Measurements from ENCODE around the gene NPAS3.

Gene NPAS3

GRCh38 chr14:33602396-33602795 lies 663.7 kb downstream of the NPAS3 start:
- DNase-seq: no peak

- no peak for DNase-seq
These were observed 667.9 kb downstream of the NPAS3 start for GRCh38 chr14:33606591-33606990.

- DNase-seq: no peak
These were observed 670.9 kb downstream of the NPAS3 start for GRCh38 chr14:33609582-33609981.

- DNase-seq: no peak
These were observed 671.4 kb downstream of the NPAS3 start for GRCh38 chr14:33610121-33610520.

GRCh38 chr14:33611405-33612196 lies 672.9 kb downstream of the NPAS3 start:
- DNase-seq: no peak

GRCh38 chr14:33612197-33612505 lies 673.5 kb downstream of the NPAS3 start:
- DNase-seq: no peak

GRCh38 chr14:33617154-33617553 lies 678.5 kb downstream of the NPAS3 start:
- DNase-seq: no peak

GRCh38 chr14:33618361-33619105 lies 679.9 kb downstream of the NPAS3 start:
- no peak for DNase-seq

- DNase-seq: no peak
These were observed 683.8 kb downstream of the NPAS3 start for GRCh38 chr14:33622496-33622895.

- no peak for DNase-seq
These were observed 691.1 kb downstream of the NPAS3 start for GRCh38 chr14:33629792-33630191.

GRCh38 chr14:33631021-33631420 lies 692.3 kb downstream of the NPAS3 start:
- no peak for DNase-seq

GRCh38 chr14:33631441-33631840 lies 692.8 kb downstream of the NPAS3 start:
- DNase-seq: no peak

- no peak for DNase-seq
These were observed 696.0 kb downstream of the NPAS3 start for GRCh38 chr14:33634631-33635030.

- no peak for DNase-seq
These were observed 698.0 kb downstream of the NPAS3 start for GRCh38 chr14:33636716-33637115.

GRCh38 chr14:33642080-33642479 lies 703.4 kb downstream of the NPAS3 start:
- DNase-seq: no peak

GRCh38 chr14:33642691-33643244 lies 704.1 kb downstream of the NPAS3 start:
- no peak for DNase-seq

- no peak for DNase-seq
These were observed 704.9 kb downstream of the NPAS3 start for GRCh38 chr14:33643426-33644181.

- no peak for DNase-seq
These were observed 708.1 kb downstream of the NPAS3 start for GRCh38 chr14:33646692-33647260.

GRCh38 chr14:33647385-33647786 lies 708.7 kb downstream of the NPAS3 start:
- DNase-seq: no peak

GRCh38 chr14:33650430-33650829 lies 711.8 kb downstream of the NPAS3 start:
- no peak for DNase-seq

- DNase-seq: no peak
These were observed 714.1 kb downstream of the NPAS3 start for GRCh38 chr14:33652566-33653307.

- DNase-seq: no peak
These were observed 714.6 kb downstream of the NPAS3 start for GRCh38 chr14:33653308-33653695.

All from activated naive CD4-positive, alpha-beta T cell (primary cell).